Mesothelial cell of epicardium (in vitro differentiated cells): ENCODE measurements around the gene SLC34A1. TPM values are rescaled to one million over a fixed set of nuclear protein-coding genes. Genes with fewer than 3 reads are reported as not detected.

Experiments
- DNase-seq, 2 experiments: peaks; one replicate each; pipeline ENCODE4 v3.0.0; 2021; ENCODE audit warnings: low spot score in 2 of 2; ENCODE audit not compliant: unreplicated experiment in 2 of 2
- H3K27ac Mint-ChIP-seq: 2 replicates; pipeline ENCODE4 v1.8.0; 2021; ENCODE audit warnings: mixed read lengths
- H3K27me3 Mint-ChIP-seq: 2 replicates; pipeline ENCODE4 v1.8.0; 2021; ENCODE audit warnings: low read depth, mixed read lengths
- H3K36me3 Mint-ChIP-seq: 2 replicates; pipeline ENCODE4 v1.8.0; 2021; ENCODE audit warnings: mixed read lengths
- H3K4me1 Mint-ChIP-seq: 2 replicates; pipeline ENCODE4 v1.8.0; 2021; ENCODE audit warnings: mixed read lengths
- H3K4me3 Mint-ChIP-seq: 2 replicates; pipeline ENCODE4 v1.8.0; 2021; ENCODE audit warnings: mild to moderate bottlenecking, moderate library complexity, mixed read lengths
- H3K9me3 Mint-ChIP-seq: 2 replicates; pipeline ENCODE4 v1.8.0; 2021; ENCODE audit warnings: mixed read lengths
- CTCF ChIP-seq: fragments of 200-600 bp; sonication (generic); IDR thresholded peaks from one replicate; pipeline ENCODE4 v1.5.0; 2021; ENCODE audit warnings: antibody characterized with exemption; ENCODE audit not compliant: unreplicated experiment
- total RNA-seq: library from RNA; stranded (reverse); gene quantifications from 3 replicates; pipeline ENCODE4 v1.2.1, GENCODE V29; 2021

Gene SLC34A1
- total RNA-seq, 1 donor from 2014 or later, result not detected

DNA sequence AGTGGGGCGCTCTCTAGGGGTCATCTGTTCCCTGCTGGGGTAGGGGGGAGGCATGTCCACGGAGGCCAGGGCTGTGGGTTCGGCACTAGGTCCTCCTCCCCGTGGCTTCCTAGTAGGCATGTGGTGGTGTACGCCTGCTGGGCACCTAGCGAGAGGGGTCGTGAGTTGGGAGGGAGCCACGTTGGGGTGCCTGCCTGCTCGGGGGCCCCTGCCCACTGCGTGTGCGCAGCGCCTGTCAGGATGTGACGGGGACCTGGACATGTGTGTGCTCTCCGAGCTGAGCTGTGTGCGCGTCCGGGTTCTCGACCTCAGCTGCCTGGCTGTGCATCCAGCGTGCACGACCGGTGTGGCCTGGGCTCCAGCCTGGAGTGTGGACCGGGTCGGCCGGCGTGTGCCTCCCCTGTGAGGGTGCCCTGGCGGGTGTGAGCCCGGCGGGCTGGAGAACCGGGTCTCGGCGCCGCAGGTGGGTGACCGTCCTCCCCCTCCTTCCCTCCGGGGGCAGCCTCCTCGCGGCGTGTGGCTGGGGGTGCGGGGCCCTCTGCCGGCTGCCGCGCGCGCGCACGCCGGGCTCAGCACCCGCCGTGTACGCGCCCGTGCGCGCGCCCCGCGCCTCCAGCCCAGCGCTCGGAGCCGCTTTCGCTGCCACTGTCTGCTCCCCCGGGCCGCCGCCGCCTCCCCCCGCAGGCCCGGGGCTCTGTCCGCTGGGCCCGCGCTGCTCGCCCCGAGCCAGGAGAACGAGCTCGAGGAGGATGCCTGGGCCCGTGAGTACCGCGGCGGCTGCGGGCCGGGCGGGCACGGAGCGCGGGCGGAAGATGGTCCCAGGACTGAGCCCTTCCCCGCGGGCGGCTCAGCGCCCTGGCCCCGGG lies 62.2 kb downstream of the SLC34A1 start, which contains the start of gene PRR7:
TSS of gene PRR7 (plus strand) at position 615 of the 866 bp plus-strand sequence. CDS start 8,254 bp downstream, outside the sequence.
- no peak for TF ChIP-seq CTCF
- H3K27me3 Mint-ChIP-seq, result peaks cover 30% of the 10 kb centered on the region
- no peak within 1 kb of the TSS for H3K27ac Mint-ChIP-seq
- H3K9me3 Mint-ChIP-seq, result no peaks in the 10 kb centered on the region
- H3K4me1 Mint-ChIP-seq, result peaks cover 23% of the 10 kb centered on the region
- no peaks in the 10 kb centered on the region for H3K36me3 Mint-ChIP-seq
- peak; percentile 54 to 66 for DNase-seq
- peak within 1 kb of the TSS; percentile 64 for H3K4me3 Mint-ChIP-seq

DNA sequence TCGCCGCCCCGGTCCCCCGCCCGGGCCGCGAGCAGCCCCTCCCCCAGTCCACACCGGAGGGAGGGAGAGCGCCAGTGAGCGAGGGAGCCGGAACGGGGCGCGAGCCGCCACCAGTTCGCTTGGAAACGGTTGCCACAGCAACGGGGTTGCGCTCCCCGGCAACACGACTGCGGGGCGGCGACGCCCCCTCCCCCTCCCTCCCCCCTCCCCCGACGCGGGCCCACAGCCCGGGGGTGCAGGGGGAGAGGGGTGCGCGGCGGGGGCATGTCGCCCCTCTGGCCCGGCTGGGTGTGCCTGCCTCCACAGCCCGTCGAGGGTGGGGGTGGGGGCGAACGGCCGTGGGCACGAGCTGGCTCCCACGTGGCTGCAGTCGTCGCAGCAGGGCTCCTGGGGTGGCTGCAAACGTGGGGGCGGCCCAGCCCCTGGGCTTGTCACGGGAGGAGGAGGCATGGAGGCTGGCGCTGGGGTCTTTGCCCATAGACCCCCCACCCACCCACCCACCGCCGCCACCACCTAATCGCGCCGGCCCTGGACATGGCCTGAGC lies 62.9 kb downstream of the SLC34A1 start:
- H3K9me3 Mint-ChIP-seq, result no peaks in the 10 kb centered on the region
- H3K4me1 Mint-ChIP-seq, result peaks cover 23% of the 10 kb centered on the region
- H3K36me3 Mint-ChIP-seq, result no peaks in the 10 kb centered on the region
- no peak for TF ChIP-seq CTCF
- no peak overlapping the region for H3K27ac Mint-ChIP-seq
- peaks cover 30% of the 10 kb centered on the region for H3K27me3 Mint-ChIP-seq
- DNase-seq, result no peak
- H3K4me3 Mint-ChIP-seq, result peak overlapping the region; percentile 58

- Mint-ChIP-seq H3K27ac (no peak overlapping the region), H3K9me3 (no peaks in the 10 kb centered on the region), H3K27me3 (peaks cover 30% of the 10 kb centered on the region)
Observed at GRCh38 chr5:177447611-177448243, 63.5 kb downstream of the SLC34A1 start.

More at GRCh38 chr5:177447611-177448243, 63.5 kb downstream of the SLC34A1 start:
- peaks cover 23% of the 10 kb centered on the region for H3K4me1 Mint-ChIP-seq
- TF ChIP-seq CTCF, result no peak
- H3K4me3 Mint-ChIP-seq, result peak overlapping the region; percentile 58
- no peak for DNase-seq
- no peaks in the 10 kb centered on the region for H3K36me3 Mint-ChIP-seq

Other genes starting within 250 kb of the SLC34A1 start
- gene RAB24, start 80.7 kb upstream of the SLC34A1 start, total RNA-seq, result 28.3 to 31.8 TPM (median 30.3 TPM) in 3 replicates
- 80.5 to 89.8 TPM (median 81.2 TPM) in 3 replicates for gene PRELID1, start 80.6 kb upstream of the SLC34A1 start, total RNA-seq
- gene MXD3, start 72.5 kb upstream of the SLC34A1 start, total RNA-seq, result 18.4 to 19.8 TPM (median 19.2 TPM) in 3 replicates
- gene LMAN2, start 32.8 kb upstream of the SLC34A1 start, total RNA-seq, result 85.4 to 87.2 TPM (median 87.0 TPM) in 3 replicates
- 13.5 to 16.1 TPM (median 14.1 TPM) in 3 replicates for gene RGS14, start 26.5 kb upstream of the SLC34A1 start, total RNA-seq
- gene PFN3, start 16.2 kb downstream of the SLC34A1 start, total RNA-seq, result not detected in 3 replicates
- gene F12, start 25.1 kb downstream of the SLC34A1 start, total RNA-seq, result 2.1 to 2.7 TPM (median 2.3 TPM) in 3 replicates
- 44.9 to 48.2 TPM (median 45.3 TPM) in 3 replicates for gene GRK6, start 42.2 kb downstream of the SLC34A1 start, total RNA-seq
- gene PRR7, start 62.4 kb downstream of the SLC34A1 start, total RNA-seq, result 5.3 to 5.9 TPM (median 5.7 TPM) in 3 replicates
- gene DBN1, start 89.2 kb downstream of the SLC34A1 start, total RNA-seq, result 365 to 369 TPM (median 367 TPM) in 3 replicates
- gene PDLIM7, start 113.2 kb downstream of the SLC34A1 start, total RNA-seq, result 472 to 494 TPM (median 482 TPM) in 3 replicates
- gene DOK3, start 125.4 kb downstream of the SLC34A1 start, total RNA-seq, result 4.7 to 7.8 TPM (median 5.8 TPM) in 3 replicates
- gene DDX41, start 132.5 kb downstream of the SLC34A1 start, total RNA-seq, result 91.2 to 101 TPM (median 95.4 TPM) in 3 replicates
- 126 to 128 TPM (median 128 TPM) in 3 replicates for gene FAM193B, start 170.1 kb downstream of the SLC34A1 start, total RNA-seq
- 146 to 157 TPM (median 151 TPM) in 3 replicates for gene TMED9, start 207.8 kb downstream of the SLC34A1 start, total RNA-seq
- gene B4GALT7, start 215.7 kb downstream of the SLC34A1 start, total RNA-seq, result 37.4 to 42.0 TPM (median 39.8 TPM) in 3 replicates